ENCODE results near the gene TRPT1.

GRCh38 chr11:64226507-64227051 lies 593 bp upstream of the TRPT1 start:
- TF ChIP-seq GATA2 (IDR thresholded peaks at IDR 0.05; ENCODE audit: low read depth, low read length) (no peak), GATA3 (IDR thresholded peaks at IDR 0.05; ENCODE audit: low read depth, low read length) (no peak)

Measured in SH-SY5Y (cell line).